ENCODE results near the gene KCNN4. TPM values are rescaled to one million over a fixed set of nuclear protein-coding genes. Genes with fewer than 3 reads are reported as not detected.
A peak's percentile ranks its signal among the peaks of the same experiment; 100 is the strongest.
"Not testable (repeated sequence)": the region's sequence is repeated elsewhere in the genome, so short reads cannot be mapped to it uniquely, and the experiment has no call there.

Gene KCNN4
- 0.16 and 0.52 TPM in 2 replicates for polyA plus RNA-seq (2014; cell fraction: cytosol; rRNA removed)
- polyA plus RNA-seq (2014; cell fraction: nucleus; rRNA removed), result 1.5 and 2.2 TPM in 2 replicates

DNA sequence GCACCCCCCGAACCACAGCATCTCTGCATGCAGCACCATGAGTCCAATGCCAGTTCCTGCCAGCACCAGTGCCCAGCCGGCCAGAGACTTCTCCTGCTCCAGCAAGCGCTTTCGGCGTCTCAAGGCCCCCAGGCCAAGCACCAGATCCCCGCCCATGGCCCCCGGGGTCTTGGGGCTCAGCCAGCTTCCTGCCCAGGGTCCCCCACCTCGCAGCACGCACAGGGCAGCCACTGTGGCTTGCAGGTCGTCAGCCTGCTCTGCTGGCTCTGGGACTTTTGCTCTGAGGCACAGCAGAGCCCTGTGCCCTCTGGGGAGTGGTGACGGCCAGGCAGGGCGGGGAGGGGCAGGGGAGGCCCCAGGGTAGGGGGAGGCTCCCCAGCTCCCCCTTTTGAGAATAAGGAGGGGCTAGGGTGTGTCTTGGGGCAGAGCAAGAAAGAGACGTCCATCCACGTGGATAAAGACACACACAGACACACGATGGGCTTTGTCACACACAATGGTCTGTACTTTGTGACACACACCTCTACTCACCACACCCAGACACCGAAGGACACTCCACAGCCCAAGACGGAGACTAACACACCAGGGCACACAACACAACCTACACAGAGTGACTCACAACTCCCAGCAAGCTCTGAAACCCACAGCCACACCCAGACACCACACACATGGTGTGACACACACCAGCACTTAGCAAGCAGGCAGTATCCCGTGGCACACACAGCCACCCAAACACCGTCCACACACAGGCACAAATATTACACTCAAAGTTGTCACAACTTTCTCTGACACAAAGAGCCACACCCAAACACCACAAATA lies at the start of gene KCNN4:
Gene KCNN4, minus strand, starts transcription at position 268 of the 820 bp plus-strand sequence. Its CDS starts 112 bp downstream, at position 156.
- DNase-seq (ENCODE audit: low spot score), result no peak

DNA sequence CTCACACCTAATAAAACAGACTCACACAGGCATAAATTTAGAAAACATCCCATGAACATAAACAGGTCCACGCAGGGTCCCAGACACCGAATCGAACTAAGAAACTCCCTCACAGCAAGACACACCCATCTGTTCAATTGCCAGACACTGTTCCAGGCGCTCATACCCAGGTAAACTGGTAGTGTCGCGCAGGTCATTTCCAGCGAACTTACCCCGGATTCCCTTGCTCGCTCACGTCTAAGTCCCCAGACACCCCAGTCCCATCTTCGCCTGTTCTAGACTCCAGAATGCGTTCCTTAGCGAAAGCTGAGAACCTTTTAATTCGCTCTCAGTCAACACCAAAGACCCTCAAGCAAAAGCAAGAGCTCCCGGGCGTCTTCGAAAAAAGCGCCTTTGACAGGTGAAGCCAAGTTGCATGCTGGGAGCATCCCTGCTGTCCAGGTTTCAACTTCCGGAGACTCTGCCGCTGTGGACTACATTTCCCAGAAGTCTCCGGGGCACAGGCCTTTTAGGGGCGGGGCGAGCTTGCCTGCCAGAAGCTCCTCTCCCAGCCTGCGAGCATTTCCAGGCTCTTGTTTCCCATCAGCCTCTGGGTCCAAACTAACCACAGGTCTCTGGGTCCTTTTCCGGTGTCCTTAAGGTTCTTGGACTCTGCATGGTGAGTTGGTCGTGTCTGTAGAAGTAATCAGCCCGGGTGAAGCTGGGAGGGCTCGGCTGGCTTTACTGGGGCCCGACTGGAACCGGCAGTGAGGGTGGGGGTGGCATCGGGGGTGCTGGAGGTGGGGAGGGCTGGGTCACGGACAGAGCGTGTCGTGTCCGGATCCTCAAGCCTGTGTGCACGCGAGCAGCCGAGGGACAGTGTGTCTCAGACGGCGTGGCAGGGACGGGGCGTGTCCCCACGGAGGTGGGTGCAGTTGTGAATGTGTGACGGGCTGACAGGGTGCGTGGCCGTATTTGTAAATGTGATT lies 46.3 kb upstream of the KCNN4 start, which contains the start of gene ZNF283:
Gene ZNF283, plus strand, starts transcription at position 535 of the 968 bp plus-strand sequence. CDS start 6,184 bp downstream, outside the sequence.
- DNase-seq (ENCODE audit: low spot score), result peak; percentile 92

DNA sequence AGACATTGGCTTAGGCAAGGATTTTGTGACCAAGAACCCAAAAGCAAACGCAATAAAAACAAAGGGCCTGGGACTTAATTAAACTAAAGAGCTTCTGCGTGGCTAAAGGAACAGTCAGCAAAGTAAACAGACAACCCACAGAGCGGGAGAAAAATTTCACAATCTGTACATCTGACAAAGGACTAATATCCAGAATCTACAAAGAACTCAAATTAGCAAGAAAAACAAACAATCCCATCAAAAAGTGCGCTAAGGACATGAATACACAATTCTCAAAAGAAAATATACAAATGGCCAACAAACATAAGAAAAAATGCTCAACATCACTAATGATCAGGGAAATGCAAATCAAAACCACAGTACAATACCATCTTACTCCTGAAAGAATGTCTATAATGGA lies 43.8 kb upstream of the KCNN4 start:
- not testable (repeated sequence) for DNase-seq (ENCODE audit: low spot score)

DNA sequence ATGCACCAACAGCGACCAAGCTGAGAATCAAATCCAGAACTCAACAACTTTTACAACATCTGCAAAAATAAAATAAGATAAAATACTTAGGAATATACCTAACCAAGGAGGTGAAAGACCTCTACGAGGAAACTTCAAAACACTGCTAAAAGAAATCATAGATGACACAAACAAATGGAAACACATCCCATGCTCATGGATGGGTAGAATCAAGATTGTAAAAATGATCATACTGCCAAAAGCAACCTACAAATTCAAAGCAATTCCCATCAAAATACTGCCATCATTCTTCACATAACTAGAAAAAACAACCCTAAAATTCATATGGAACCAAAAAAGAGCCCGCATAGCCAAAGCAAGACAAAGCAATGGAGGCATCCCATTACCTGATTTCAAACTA lies 43.1 kb upstream of the KCNN4 start:
- not testable (repeated sequence) for DNase-seq (ENCODE audit: low spot score)

DNA sequence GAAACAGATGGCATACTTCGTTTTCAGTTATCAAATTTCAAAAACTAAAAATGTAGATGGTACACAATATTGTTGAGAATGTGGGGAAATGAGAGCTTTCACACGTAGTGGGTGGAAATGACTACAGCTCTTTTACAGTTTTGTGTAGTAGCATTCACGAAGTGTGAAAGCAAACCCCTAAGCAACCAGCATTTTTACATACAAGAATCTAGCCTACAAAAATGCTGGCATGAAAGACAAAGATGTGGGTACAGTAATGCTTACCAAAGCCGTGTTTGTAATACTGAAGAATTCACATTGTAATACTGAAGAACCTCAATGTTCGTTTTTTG lies 40.1 kb upstream of the KCNN4 start:
- DNase-seq (ENCODE audit: low spot score), result no peak

DNA sequence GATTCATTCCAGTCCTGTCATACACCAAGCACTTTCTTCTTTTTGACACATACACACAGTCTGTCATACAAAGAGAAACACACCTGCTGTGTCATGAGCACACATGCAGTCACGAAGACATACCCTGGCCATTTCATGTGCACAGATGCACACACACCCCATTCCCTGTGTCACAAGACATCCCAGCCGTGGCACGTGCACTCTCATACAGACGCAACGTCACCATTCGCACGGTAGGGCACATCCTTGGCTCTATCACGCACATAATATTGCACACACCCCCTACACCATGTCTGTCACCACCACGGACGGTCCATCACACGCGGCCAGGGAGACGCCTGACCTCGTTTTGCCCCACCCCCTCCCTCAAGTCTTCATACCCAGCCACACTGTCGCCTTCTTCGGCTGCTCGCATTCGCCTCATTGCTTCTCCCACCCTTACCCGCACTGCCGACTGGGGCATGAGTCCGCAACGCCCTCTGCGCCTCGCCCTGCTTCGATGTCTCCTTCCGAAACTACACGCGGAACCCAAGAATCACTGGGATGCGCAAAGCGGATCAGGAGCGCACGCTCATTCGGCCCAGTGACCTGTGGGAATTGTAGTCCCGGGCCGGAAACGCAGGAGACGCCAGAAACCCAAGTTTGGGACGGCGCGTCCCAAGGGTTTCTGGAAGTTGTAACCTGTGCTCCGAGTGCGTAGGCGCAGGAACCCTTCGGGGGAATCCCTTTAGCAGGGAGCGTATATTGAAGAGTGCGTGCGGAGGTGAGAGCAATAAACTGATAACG lies 39.5 kb upstream of the KCNN4 start:
- DNase-seq (ENCODE audit: low spot score), result no peak

DNA sequence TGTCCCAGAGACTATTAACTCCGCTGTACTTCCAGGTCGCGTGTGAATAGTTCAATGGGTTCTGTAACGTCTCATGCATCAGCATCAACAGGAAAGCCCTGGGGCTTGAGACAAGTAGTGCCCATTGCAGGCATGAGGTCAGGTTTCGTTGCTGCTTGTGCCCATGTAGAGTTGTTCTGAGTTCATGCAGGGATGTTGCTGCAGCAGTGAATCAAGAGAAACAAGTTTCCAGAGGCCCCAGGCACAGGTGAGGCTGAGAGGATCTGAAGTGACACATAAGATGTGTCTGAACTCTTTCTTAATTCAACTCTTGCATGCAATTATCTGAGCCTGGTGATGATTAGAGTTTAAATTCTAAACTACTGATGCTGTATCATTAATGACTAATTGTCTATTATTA lies 37.7 kb upstream of the KCNN4 start:
- no peak for DNase-seq (ENCODE audit: low spot score)

DNA sequence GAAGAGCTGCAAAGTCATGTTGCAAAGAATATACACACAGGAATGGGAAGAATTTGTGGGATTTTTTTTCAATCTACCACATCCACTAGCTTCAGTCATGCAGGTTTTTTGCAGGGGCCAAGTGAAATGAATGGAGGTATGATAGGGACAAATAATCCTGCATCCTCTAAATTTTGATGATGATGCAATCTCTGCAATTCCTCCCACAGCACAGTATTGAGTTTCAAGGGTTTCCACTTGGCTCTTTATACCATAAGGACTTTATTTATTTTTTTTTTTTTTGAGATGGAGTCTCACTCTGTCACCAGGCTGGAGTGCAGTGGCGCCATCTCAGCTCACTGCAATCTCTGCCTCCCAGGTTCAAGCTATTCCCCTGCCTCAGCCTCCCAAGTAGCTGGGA lies 36.7 kb upstream of the KCNN4 start:
- DNase-seq (ENCODE audit: low spot score), result not testable (repeated sequence)

DNA sequence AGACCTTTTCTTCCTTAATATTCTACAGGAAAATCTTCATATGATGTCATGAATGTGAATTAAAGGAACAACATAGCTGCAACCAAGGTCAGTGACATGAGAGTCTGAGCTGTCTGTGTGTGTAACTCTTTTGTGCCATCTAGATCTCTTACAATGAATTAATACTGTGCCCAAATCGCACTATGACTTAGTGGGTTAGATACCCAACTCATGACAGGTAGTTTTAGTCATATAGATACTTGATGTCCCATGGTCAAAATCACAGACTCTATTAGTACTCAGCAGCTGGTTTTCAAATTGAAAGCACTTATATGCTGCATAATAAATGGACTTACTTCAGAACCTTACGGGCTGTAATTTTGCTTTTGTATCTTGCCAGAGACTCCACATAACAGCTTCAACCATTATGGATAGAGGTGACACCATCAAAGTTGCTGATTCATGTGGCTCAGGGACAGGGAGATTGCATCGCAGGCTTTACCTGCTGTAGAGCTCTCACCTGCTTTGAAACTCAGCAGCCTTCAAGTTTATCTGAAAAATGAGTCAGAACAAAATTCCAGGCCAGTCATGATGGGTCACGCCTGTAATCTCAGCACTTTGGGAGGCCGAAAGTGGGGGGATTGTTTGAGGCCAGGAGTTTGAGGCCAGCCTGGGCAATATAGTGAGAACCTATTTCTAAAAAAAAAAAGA lies 34.0 kb upstream of the KCNN4 start:
- no peak for DNase-seq (ENCODE audit: low spot score)

DNA sequence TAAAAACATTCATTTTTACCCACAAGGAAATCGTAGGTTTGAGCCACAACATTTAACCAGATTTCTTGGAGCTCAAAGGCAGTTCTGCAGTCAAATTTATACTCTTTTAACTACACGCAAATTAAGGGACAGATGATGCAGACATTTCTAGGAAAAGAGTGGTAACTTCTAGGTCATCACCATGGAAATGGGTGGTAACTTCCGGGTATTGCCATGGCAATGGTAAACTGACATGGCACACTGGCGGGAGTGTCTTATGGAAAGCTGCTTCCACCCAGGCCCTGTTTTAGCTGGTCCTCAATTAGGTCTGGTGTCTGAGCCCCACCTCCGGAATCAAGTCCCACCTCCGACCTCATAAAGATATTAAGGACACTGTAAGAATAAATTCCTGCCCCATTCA lies 31.9 kb upstream of the KCNN4 start:
- peak; percentile 78 for DNase-seq (ENCODE audit: low spot score)

DNA sequence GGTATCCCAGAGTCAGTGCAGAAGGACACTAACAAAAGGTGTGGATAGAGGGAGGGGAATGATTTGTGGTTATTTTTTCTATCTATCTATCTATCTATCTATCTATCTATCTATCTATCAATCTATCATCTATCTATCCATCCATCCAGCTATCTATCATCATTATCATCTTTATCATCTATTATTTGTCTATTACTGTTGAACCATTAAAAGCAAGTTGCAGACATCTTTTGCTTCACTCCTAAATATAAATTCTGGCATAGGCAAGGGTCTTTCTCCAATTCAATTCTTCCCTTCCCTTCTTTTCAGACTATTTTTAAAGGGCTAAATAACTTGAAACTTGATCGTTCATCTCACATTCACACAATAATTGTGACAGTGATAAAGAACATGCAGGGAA lies 31.5 kb upstream of the KCNN4 start:
- no peak for DNase-seq (ENCODE audit: low spot score)

DNA sequence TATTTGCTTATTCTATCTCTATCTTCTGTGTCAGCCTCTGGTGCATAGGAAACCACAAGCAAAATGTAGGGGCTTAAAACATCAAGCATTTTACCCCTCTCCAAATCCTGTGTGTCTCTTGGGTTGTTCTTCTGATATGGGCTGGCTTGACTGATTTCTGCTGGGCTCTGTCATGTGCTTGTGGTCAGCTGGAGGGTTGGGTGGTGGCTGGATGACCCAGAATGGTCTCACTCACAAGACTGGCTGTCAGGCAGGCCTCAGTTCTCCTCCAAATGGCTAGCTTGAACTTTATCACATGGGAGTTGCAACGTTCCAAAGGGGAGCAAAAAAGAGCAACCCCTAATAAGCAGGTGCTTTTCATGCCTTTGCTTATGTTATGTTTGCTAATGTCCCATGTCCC lies 31.1 kb upstream of the KCNN4 start:
- DNase-seq (ENCODE audit: low spot score), result no peak

DNA sequence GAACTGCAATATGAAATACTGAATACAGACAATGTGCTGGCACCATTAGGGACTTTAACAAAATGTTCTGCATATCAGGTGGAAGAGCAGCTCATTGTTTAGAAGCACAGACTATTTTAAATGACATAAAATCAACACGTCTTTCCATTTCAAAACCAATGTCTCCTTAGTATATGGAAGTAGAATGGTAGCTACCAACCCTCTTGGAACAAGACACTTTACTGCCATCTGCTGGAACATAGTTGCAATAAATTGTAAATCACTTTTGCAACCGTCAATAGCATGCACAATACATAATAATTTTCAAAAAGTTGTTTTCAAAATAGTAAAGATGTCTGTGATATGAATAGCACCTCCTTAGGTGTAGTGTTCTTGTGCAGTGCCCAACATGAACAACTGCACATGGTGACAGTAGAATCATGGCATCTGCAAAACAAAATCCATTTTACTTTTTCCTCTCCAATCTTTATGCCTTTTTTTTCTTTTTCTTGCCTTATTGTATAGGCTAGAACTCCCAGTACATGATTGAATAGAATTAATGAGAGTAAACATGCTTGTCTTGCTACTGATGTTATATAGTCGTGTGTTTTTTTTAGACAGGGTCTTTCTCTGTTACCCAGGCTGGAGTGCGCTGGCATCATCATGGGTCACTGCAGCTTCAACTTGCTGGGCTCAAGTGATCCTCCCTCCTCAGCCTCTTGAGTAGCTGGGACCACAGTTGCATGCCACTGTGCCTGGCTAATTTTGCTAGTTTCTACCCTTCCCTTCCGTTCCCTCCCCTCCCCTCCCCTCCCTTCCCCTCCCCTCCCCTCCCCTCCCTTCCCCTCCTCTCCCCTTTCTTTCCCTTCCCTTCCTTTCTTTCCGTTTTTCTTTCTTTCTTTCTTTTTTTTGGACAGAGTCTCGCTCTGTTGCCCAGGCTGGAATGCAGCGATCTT lies 29.3 kb upstream of the KCNN4 start:
- peak; percentile 21 for DNase-seq (ENCODE audit: low spot score)

DNA sequence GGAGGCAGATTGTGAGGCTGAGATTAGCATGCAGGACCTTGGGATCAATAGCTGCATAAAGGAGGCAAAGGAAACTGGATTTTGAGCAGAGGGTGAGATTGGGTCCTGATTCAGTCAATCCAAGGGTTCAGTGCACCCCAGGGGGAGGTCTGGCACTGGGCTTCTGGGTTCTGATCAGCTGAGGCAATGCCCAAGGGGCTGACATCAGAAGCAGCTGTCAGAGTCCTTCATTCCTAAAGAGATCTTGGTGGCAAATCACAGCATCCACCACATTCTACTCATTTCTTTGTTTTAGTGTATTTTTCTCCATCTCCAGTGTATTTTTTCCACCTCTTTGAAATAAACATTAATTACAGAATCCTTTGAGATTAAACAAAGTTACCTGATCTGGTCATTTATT lies 26.9 kb upstream of the KCNN4 start:
- no peak for DNase-seq (ENCODE audit: low spot score)

DNA sequence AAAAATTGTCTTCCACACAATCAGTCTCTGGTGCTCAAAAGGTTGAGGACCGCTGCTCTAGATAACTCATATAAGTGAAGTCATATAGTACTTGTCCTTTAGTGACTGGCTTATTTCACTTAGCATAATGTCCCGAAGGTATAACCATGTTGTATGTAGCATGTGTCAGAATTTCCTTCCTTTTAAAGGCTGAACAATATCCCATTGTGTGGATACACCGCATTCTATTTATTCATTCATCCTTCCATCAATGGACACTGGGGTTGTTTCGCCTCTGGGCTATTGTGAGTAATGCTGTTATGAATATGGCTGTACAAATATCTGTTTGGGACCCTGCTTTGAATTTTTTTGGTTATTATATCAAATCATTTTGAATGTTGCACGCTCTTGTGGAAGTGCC lies 26.1 kb upstream of the KCNN4 start:
- no peak for DNase-seq (ENCODE audit: low spot score)

DNA sequence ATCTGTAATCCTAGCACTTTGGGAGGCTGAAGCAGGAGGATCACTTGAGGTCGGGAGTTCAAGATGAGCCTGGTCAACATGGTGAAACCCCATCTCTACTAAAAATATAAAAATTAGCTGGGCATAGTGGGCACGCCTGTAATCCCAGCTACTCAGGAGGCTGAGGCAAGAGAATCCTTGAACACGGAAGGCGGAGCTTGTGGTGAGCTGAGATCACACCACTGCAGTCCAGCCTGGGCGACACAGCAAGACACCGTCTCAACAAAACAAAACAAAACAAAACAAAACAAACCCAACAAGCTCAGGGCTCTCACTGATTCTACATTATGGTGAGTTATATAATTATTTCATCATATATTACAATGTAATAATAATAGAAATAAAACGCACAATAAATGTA lies 25.6 kb upstream of the KCNN4 start:
- DNase-seq (ENCODE audit: low spot score), result not testable (repeated sequence)

DNA sequence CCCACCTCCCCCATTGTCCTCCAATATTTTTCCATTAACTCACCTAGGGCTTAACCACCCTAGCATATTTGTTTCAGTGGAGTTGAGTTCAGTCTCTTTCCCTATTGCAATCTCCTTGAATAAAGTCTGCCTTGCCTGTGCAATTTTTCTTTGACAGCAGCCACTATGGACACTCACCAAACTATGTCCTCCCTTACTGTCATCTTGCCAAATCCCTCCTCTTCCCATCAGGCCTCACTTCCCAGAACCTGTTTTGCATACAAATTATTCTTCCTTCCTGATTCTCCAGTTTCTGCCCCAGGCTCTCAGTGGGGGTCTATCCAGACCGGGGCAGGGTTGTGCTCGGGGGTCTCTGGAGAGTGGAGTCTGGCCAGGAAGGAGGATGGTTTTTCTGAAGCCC lies 23.7 kb upstream of the KCNN4 start:
- DNase-seq (ENCODE audit: low spot score), result no peak

DNA sequence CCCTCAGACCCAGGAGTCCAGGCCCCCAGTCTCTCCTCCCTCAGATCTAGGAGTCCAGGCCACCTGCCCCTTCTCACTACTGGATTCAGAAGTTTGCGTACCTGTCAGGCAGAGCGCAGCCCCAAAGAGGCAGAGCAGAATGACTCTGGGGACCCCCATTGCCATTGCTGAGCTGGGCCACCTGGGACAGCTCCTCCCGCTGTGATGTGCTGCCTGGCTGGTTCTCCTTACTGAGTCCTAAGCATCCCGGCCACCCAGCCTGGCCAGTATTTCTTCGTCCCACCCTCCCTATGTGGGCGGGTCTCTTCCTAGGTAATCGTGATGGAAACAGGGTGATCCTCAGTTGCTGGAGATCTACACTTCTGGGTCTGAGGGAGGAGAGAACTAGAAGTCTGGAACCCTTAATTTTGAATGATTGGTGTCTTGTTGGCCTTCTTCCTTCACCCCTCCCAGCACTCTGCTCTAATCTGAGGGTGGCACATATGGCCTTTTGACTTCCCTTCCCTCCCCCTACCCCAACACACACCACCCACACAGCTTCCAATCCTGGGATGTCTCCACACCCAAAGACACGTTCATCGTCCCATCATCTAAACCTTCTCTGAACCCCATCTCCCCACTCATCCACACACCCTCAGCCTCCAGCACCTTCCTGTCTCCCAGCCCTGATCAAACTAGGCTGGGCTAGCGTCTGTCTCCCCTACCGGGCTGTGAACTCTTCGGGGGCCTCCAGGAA lies 21.6 kb upstream of the KCNN4 start, which contains the start of gene LYPD5:
Gene LYPD5, minus strand, starts transcription at position 232 of the 736 bp plus-strand sequence. Its CDS starts 67 bp downstream, at position 165.
- no peak for DNase-seq (ENCODE audit: low spot score)

Measured in SK-N-DZ (cell line).